Measurements from ENCODE around the gene ITGAX.

The ITGAX gene

DNA sequence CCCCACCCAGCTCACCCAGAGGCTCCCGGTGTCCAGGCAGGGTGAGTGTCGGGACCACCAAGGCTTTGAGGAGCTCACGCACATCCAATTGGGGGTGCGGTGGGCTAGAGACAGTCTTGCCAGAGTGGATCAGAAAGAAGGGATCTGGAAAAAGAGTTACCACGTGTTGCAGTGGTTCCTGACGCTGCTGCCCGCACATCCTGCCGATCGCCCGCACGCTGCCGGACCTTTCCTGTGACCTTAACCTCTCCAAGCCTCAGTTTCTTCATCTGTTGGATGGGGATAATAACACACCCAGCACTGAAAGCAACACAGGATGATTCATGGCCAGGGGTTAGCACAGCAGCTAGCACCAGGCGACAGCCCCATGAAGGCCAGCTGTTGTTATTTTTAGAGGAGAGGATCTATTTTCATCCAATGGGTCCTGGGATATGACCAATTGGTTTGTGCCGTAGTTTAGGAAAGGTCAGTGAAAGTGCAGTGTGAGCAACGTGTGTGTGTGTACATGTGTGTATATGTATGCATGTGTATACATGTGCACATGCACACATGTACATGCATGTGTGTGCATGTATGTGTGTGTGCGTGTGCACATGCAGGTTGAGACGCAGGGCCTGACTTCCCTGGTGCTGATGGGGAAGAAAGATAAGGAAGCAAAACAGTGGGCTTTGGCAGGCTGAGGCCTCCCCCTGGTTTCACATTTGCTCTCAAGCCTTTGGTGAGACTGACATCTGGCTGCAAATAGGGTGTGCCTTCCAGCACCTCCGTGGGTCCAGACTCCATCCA lies 2.5 kb downstream of the ITGAX start:
- Histone ChIP-seq H3F3A (ENCODE audit: insufficient read depth) (no peaks in the 10 kb centered on the region), H3K27me3 (ENCODE audit: low read length) (no peaks in the 10 kb centered on the region), H3K36me3 (ENCODE audit: low read length) (no peaks in the 10 kb centered on the region), H3K27ac (ENCODE audit: low read depth, low read length) (no peak overlapping the region), H3K9me3 (ENCODE audit: insufficient read depth, low read length) (no peaks in the 10 kb centered on the region), H3K4me3 (ENCODE audit: insufficient read depth, low read length, poor library complexity, severe bottlenecking) (no peak overlapping the region), H3K79me2 (ENCODE audit: insufficient read depth, low read length) (no peaks in the 10 kb centered on the region), H2AFZ (ENCODE audit: low read depth, low read length, severe bottlenecking) (no peak overlapping the region), H3K9ac (ENCODE audit: low read length) (no peak overlapping the region), H3K9me2 (replicated peaks; ENCODE audit: insufficient read depth, low read length) (no peaks in the 10 kb centered on the region), H4K20me1 (ENCODE audit: low read depth, low read length) (no peaks in the 10 kb centered on the region), H3K4me2 (ENCODE audit: low read depth, low read length, poor library complexity, severe bottlenecking) (no peak overlapping the region)
- TF ChIP-seq, protein P1, sequence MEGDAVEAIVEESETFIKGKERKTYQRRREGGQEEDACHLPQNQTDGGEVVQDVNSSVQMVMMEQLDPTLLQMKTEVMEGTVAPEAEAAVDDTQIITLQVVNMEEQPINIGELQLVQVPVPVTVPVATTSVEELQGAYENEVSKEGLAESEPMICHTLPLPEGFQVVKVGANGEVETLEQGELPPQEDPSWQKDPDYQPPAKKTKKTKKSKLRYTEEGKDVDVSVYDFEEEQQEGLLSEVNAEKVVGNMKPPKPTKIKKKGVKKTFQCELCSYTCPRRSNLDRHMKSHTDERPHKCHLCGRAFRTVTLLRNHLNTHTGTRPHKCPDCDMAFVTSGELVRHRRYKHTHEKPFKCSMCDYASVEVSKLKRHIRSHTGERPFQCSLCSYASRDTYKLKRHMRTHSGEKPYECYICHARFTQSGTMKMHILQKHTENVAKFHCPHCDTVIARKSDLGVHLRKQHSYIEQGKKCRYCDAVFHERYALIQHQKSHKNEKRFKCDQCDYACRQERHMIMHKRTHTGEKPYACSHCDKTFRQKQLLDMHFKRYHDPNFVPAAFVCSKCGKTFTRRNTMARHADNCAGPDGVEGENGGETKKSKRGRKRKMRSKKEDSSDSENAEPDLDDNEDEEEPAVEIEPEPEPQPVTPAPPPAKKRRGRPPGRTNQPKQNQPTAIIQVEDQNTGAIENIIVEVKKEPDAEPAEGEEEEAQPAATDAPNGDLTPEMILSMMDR (IDR thresholded peaks at IDR 0.05; ENCODE audit: insufficient read depth, low read length, poor library complexity, severe bottlenecking): no peak
- TF ChIP-seq EZH2phosphoT487 (conservative IDR thresholded peaks at IDR 0.05; ENCODE audit: low read length): no peak

DNA sequence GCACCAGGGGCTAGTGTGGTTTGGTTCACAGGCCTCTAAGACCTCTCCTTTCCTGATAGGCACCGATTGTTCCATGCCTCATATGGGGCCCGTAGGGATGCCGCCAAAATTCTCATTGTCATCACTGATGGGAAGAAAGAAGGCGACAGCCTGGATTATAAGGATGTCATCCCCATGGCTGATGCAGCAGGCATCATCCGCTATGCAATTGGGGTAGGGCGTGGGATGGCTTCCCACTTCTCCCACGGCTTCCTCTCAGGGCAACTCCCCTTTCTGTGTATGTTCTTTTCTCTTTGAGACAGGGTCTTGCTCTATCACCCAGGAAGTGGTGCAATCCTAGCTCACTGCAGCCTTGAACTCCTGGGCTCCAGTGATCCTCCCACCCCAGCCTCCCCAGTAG lies 5.3 kb downstream of the ITGAX start:
- Histone ChIP-seq H3K9ac (ENCODE audit: low read length) (no peak overlapping the region), H3K79me2 (ENCODE audit: insufficient read depth, low read length) (no peaks in the 10 kb centered on the region), H3K4me3 (ENCODE audit: insufficient read depth, low read length, poor library complexity, severe bottlenecking) (no peak overlapping the region), H2AFZ (ENCODE audit: low read depth, low read length, severe bottlenecking) (no peak overlapping the region), H3F3A (ENCODE audit: insufficient read depth) (no peaks in the 10 kb centered on the region), H3K27ac (ENCODE audit: low read depth, low read length) (no peak overlapping the region), H3K9me3 (ENCODE audit: insufficient read depth, low read length) (no peaks in the 10 kb centered on the region), H4K20me1 (ENCODE audit: low read depth, low read length) (no peaks in the 10 kb centered on the region), H3K4me2 (ENCODE audit: low read depth, low read length, poor library complexity, severe bottlenecking) (no peak overlapping the region), H3K36me3 (ENCODE audit: low read length) (no peaks in the 10 kb centered on the region), H3K9me2 (replicated peaks; ENCODE audit: insufficient read depth, low read length) (no peaks in the 10 kb centered on the region), H3K27me3 (ENCODE audit: low read length) (no peaks in the 10 kb centered on the region)
- no peak for TF ChIP-seq EZH2phosphoT487 (conservative IDR thresholded peaks at IDR 0.05; ENCODE audit: low read length)
- TF ChIP-seq, protein P1 (IDR thresholded peaks at IDR 0.05; ENCODE audit: insufficient read depth, low read length, poor library complexity, severe bottlenecking): no peak

DNA sequence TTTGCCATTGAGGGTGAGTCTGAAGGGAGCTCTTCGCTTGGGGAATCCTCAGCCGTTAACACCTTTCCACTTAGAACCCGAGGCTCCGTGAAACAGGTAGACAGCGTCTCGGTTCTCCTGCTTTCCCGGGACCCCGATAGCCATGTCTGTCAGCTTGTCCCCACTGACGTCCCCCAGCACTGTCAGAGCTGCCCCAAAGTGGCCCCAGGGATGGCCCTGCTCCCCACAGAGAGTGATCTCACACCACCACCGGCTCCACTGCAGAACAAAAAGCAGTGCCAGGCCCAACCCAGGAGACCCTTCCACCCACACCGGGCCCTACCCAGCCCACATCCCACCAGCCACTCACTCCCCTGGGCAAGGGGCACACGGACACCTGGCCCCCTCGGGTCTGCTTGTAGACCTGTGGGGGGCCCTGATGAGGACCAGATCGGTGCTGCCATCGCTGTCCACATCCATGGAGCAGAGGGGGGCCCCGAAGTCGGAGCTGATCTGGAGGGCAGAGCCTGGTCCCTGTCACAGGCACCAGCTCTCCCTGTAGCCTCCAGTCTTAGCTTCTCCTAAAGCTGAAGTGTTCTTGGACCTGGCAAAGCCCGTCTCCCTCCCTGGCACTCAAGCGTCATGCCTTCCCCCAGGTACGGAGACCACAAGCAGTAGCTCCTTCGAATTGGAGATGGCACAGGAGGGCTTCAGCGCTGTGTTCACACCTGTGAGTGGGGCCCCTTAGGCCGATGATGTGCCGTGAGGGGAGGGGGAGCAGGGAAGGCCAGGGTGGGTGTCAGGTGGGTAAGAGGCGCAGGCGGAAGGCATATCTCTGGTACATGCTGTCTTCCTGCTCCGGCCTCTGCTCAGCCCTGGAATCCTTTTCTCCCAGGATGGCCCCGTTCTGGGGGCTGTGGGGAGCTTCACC lies 6.5 kb downstream of the ITGAX start:
- Histone ChIP-seq H3K27me3 (ENCODE audit: low read length) (no peaks in the 10 kb centered on the region), H3K4me3 (ENCODE audit: insufficient read depth, low read length, poor library complexity, severe bottlenecking) (no peak overlapping the region), H3K79me2 (ENCODE audit: insufficient read depth, low read length) (no peaks in the 10 kb centered on the region), H3F3A (ENCODE audit: insufficient read depth) (no peaks in the 10 kb centered on the region), H3K9me2 (replicated peaks; ENCODE audit: insufficient read depth, low read length) (no peaks in the 10 kb centered on the region), H3K4me2 (ENCODE audit: low read depth, low read length, poor library complexity, severe bottlenecking) (no peak overlapping the region), H3K36me3 (ENCODE audit: low read length) (no peaks in the 10 kb centered on the region), H3K27ac (ENCODE audit: low read depth, low read length) (no peak overlapping the region), H3K9me3 (ENCODE audit: insufficient read depth, low read length) (no peaks in the 10 kb centered on the region), H3K9ac (ENCODE audit: low read length) (no peak overlapping the region), H4K20me1 (ENCODE audit: low read depth, low read length) (no peaks in the 10 kb centered on the region), H2AFZ (ENCODE audit: low read depth, low read length, severe bottlenecking) (no peak overlapping the region)
- no peak for TF ChIP-seq EZH2phosphoT487 (conservative IDR thresholded peaks at IDR 0.05; ENCODE audit: low read length)
- TF ChIP-seq, protein P1 (IDR thresholded peaks at IDR 0.05; ENCODE audit: insufficient read depth, low read length, poor library complexity, severe bottlenecking): no peak
